ENCODE results near the gene SYP. TPM values are rescaled to one million over a fixed set of nuclear protein-coding genes. Genes with fewer than 3 reads are reported as not detected.
A peak's percentile ranks its signal among the peaks of the same experiment; 100 is the strongest.
"Not testable (repeated sequence)": the region's sequence is repeated elsewhere in the genome, so short reads cannot be mapped to it uniquely, and the experiment has no call there.

Gene SYP
- total and polyA plus RNA-seq, 8 donors = 0.89 to 211 (median 3.9) TPM; not detected in 1

- intact Hi-C loops (cut with DNase I; ENCODE audit: low total_unique reads) = no loop called here
- Histone ChIP-seq H3K27ac (no peak overlapping the region), H3K27me3 (no peaks in the 10 kb centered on the region), H3K4me1 (peaks cover 0 to 7% (median 2%) of the 10 kb centered on the region in 4 donors), H3K4me3 (no peak overlapping the region), H3K9me3 (peaks cover 0 to 46% (median 11%) of the 10 kb centered on the region in 4 donors), H3K36me3 (no peaks in the 10 kb centered on the region)
- 83 to 93% (median 88%) methylated on average over 6 to 8 of the region's 8 CpGs for WGBS, 5 donors
- no peak for TF ChIP-seq EP300 (IDR thresholded peaks at IDR 0.05)
- no peak for TF ChIP-seq POLR2AphosphoS5 (IDR thresholded peaks at IDR 0.05)
- TF ChIP-seq POLR2A (IDR thresholded peaks at IDR 0.05) = no peak
- no peak for TF ChIP-seq CTCF (IDR thresholded peaks at IDR 0.05)
- DNase-seq = no peak
Measured at GRCh38 chrX:49147282-49147681, 52.7 kb downstream of the SYP start.

- H3K27me3 ChIP-seq; DNase-seq; intact Hi-C loops (cut with DNase I; ENCODE audit: low total_unique reads); H3K27ac ChIP-seq; H3K4me3 ChIP-seq; H3K4me1 ChIP-seq: not testable (repeated sequence)
- 68 to 79% (median 73%) methylated on average over 6 to 7 of the region's 7 CpGs for WGBS, 5 donors
- Histone ChIP-seq H3K36me3 (peaks cover 0 to 19% (median 0%) of the 10 kb centered on the region in 4 donors), H3K9me3 (peaks cover 0 to 62% (median 37%) of the 10 kb centered on the region in 4 donors)
Measured at GRCh38 chrX:49143154-49143553, 56.8 kb downstream of the SYP start.

- 39 to 62% (median 50%) methylated on average over 7 to 9 of the region's 9 CpGs for WGBS, 5 donors
- intact Hi-C loops (cut with DNase I; ENCODE audit: low total_unique reads) = not testable (repeated sequence)
Measured at GRCh38 chrX:49142264-49142663, 57.7 kb downstream of the SYP start.

GRCh38 chrX:49139713-49140112 lies 60.3 kb downstream of the SYP start:
- no peaks in the 10 kb centered on the region for H3K27me3 ChIP-seq
- TF ChIP-seq POLR2A (IDR thresholded peaks at IDR 0.05) (no peak), CTCF (IDR thresholded peaks at IDR 0.05) (no peak), POLR2AphosphoS5 (IDR thresholded peaks at IDR 0.05) (no peak), EP300 (IDR thresholded peaks at IDR 0.05) (no peak)
- H3K4me3 ChIP-seq = no peak overlapping the region
- H3K9me3 ChIP-seq = peaks cover 0 to 71% (median 42%) of the 10 kb centered on the region in 4 donors
- intact Hi-C loops (cut with DNase I; ENCODE audit: low total_unique reads) = no loop called here
- 69 to 86% (median 78%) methylated on average over 4 of the region's 4 CpGs for WGBS, 5 donors
- H3K36me3 ChIP-seq = peaks cover 0 to 19% (median 0%) of the 10 kb centered on the region in 4 donors
- H3K27ac ChIP-seq = no peak overlapping the region
- no peak for DNase-seq
- no peaks in the 10 kb centered on the region for H3K4me1 ChIP-seq

More at GRCh38 chrX:49142264-49142663, 57.7 kb downstream of the SYP start:
- not testable (repeated sequence) for H3K4me3 ChIP-seq, H3K4me1 ChIP-seq, H3K27me3 ChIP-seq, H3K27ac ChIP-seq, DNase-seq
- H3K36me3 ChIP-seq = peaks cover 0 to 19% (median 0%) of the 10 kb centered on the region in 4 donors
- H3K9me3 ChIP-seq = peaks cover 0 to 62% (median 40%) of the 10 kb centered on the region in 4 donors
- peak in 1 of 7 experiments; percentile 11 for TF ChIP-seq CTCF (IDR thresholded peaks at IDR 0.05)

Small RNAs within 50 kb of the gene (small RNA-seq; reads per million reads assigned to genes)
- gene RN7SL262P = 0 to 0.31 (median 0) reads per million in 4 donors

Other genes with a start within 250 kb of the SYP start
- gene OTUD5, start 242.6 kb downstream of the SYP start, total RNA-seq = 100 to 1,000 TPM in 1 of 5 donors, 10 to 100 TPM in 4; 16.1 to 163 (median 18.1) TPM
- 10 to 100 TPM; 23.0 to 26.4 (median 25.5) TPM for gene OTUD5, start 242.6 kb downstream of the SYP start, polyA plus RNA-seq
- gene KCND1, start 228.3 kb downstream of the SYP start, total RNA-seq = 1 to 10 TPM in 1 of 5 donors, under 1 TPM in 1, not detected in 3; 0.45 to 2.4 TPM
- under 1 TPM; 0.15 to 0.68 (median 0.19) TPM for gene KCND1, start 228.3 kb downstream of the SYP start, polyA plus RNA-seq
- 100 to 1,000 TPM in 1 of 5 donors, 10 to 100 TPM in 4; 30.7 to 127 (median 58.9) TPM for gene GRIPAP1, start 197.9 kb downstream of the SYP start, total RNA-seq
- 10 to 100 TPM; 15.6 to 21.0 (median 16.3) TPM for gene GRIPAP1, start 197.9 kb downstream of the SYP start, polyA plus RNA-seq
- 10 to 100 TPM; 13.0 to 42.2 (median 35.3) TPM for gene TFE3, start 156.8 kb downstream of the SYP start, total RNA-seq
- 10 to 100 TPM; 21.5 to 28.1 (median 27.0) TPM for gene TFE3, start 156.8 kb downstream of the SYP start, polyA plus RNA-seq
- 10 to 100 TPM in 2 of 5 donors, 1 to 10 TPM in 3; 2.3 to 25.4 (median 6.1) TPM for gene CCDC120, start 141.2 kb downstream of the SYP start, total RNA-seq
- gene CCDC120, start 141.2 kb downstream of the SYP start, polyA plus RNA-seq = 1 to 10 TPM; 3.8 to 7.3 (median 4.0) TPM
- gene PRAF2, start 126.2 kb downstream of the SYP start, total RNA-seq = 10 to 100 TPM in 1 of 5 donors, 1 to 10 TPM in 2, not detected in 2; 5.0 to 37.1 (median 5.9) TPM
- 10 to 100 TPM in 2 of 3 donors, 1 to 10 TPM in 1; 9.3 to 16.6 (median 10.3) TPM for gene PRAF2, start 126.2 kb downstream of the SYP start, polyA plus RNA-seq
- 100 to 1,000 TPM in 2 of 5 donors, 10 to 100 TPM in 3; 12.2 to 209 (median 90.9) TPM for gene WDR45, start 120.3 kb downstream of the SYP start, total RNA-seq
- gene WDR45, start 120.3 kb downstream of the SYP start, polyA plus RNA-seq = 100 to 1,000 TPM in 1 of 3 donors, 10 to 100 TPM in 2; 69.0 to 102 (median 75.3) TPM
- 10 to 100 TPM in 2 of 5 donors, 1 to 10 TPM in 3; 6.4 to 19.1 (median 8.2) TPM for gene GPKOW, start 76.5 kb downstream of the SYP start, total RNA-seq
- gene GPKOW, start 76.5 kb downstream of the SYP start, polyA plus RNA-seq = 10 to 100 TPM; 14.1 to 18.2 (median 14.7) TPM
- 10 to 100 TPM in 3 of 5 donors, 1 to 10 TPM in 2; 4.7 to 43.2 (median 10.3) TPM for gene MAGIX, start 37.4 kb downstream of the SYP start, total RNA-seq
- 10 to 100 TPM; 18.9 to 41.1 (median 35.0) TPM for gene MAGIX, start 37.4 kb downstream of the SYP start, polyA plus RNA-seq
- 100 to 1,000 TPM in 1 of 5 donors, 10 to 100 TPM in 4; 14.0 to 155 (median 52.2) TPM for gene PLP2, start 28.3 kb downstream of the SYP start, total RNA-seq
- gene PLP2, start 28.3 kb downstream of the SYP start, polyA plus RNA-seq = 100 to 1,000 TPM in 1 of 3 donors, 10 to 100 TPM in 2; 55.0 to 323 (median 94.4) TPM
- gene PRICKLE3, start 13.8 kb downstream of the SYP start, total RNA-seq = 10 to 100 TPM in 3 of 5 donors, 1 to 10 TPM in 2; 3.7 to 65.1 (median 16.9) TPM
- 1 to 10 TPM; 6.3 to 7.1 (median 6.5) TPM for gene PRICKLE3, start 13.8 kb downstream of the SYP start, polyA plus RNA-seq
- gene CACNA1F, start 33.1 kb upstream of the SYP start, total RNA-seq = 1 to 10 TPM in 1 of 5 donors, under 1 TPM in 2, not detected in 2; 0.37 to 6.1 (median 0.89) TPM
- gene CACNA1F, start 33.1 kb upstream of the SYP start, polyA plus RNA-seq = under 1 TPM; 0.06 to 0.18 (median 0.15) TPM
- gene CCDC22, start 35.3 kb upstream of the SYP start, total RNA-seq = 10 to 100 TPM in 2 of 5 donors, 1 to 10 TPM in 3; 2.7 to 68.9 (median 7.0) TPM
- gene CCDC22, start 35.3 kb upstream of the SYP start, polyA plus RNA-seq = 10 to 100 TPM in 1 of 3 donors, 1 to 10 TPM in 2; 7.4 to 12.2 (median 8.9) TPM
- gene FOXP3, start 64.5 kb upstream of the SYP start, total RNA-seq = not detected
- gene FOXP3, start 64.5 kb upstream of the SYP start, polyA plus RNA-seq = under 1 TPM in 2 of 3 donors, not detected in 1; 0.12 to 0.88 TPM
- 10 to 100 TPM in 1 of 5 donors, 1 to 10 TPM in 4; 1.4 to 20.4 (median 5.7) TPM for gene PPP1R3F, start 69.6 kb upstream of the SYP start, total RNA-seq
- 1 to 10 TPM; 2.1 to 6.4 (median 4.0) TPM for gene PPP1R3F, start 69.6 kb upstream of the SYP start, polyA plus RNA-seq
- not detected for gene GAGE10, start 103.5 kb upstream of the SYP start, total RNA-seq
- not detected for gene GAGE10, start 103.5 kb upstream of the SYP start, polyA plus RNA-seq
- not detected for gene GAGE12J, start 121.8 kb upstream of the SYP start, total RNA-seq
- not detected for gene GAGE12J, start 121.8 kb upstream of the SYP start, polyA plus RNA-seq
- not detected for gene GAGE13, start 131.4 kb upstream of the SYP start, total RNA-seq
- not detected for gene GAGE13, start 131.4 kb upstream of the SYP start, polyA plus RNA-seq